Loucy (cell line): ENCODE results near the gene CAMK2D.

Source experiments
- H2AFZ ChIP-seq: fragments of 200-600 bp; sonication (generic); 2 replicates; pipeline ENCODE4 v1.6.0; 2016; ENCODE audit warnings: antibody characterized with exemption, mild to moderate bottlenecking, low read length, moderate library complexity
- H3F3A ChIP-seq: fragments of 200-600 bp; 2 replicates; pipeline ENCODE4 v1.6.0; 2016; ENCODE audit warnings: antibody characterized with exemption, low read depth, mild to moderate bottlenecking
- H3K27me3 ChIP-seq: fragments of 200-600 bp; sonication (generic); 2 replicates; pipeline ENCODE4 v1.6.1; 2014; ENCODE audit warnings: low read length, mild to moderate bottlenecking; ENCODE audit not compliant: insufficient read depth, poor library complexity, severe bottlenecking
- H3K36me3 ChIP-seq: fragments of 200-600 bp; sonication (generic); 2 replicates; pipeline ENCODE4 v1.6.1; 2016; ENCODE audit warnings: low read length; ENCODE audit not compliant: insufficient read depth
- H3K4me1 ChIP-seq: fragments of 200-600 bp; sonication (generic); 2 replicates; pipeline ENCODE4 v1.5.1; 2014; ENCODE audit warnings: low read length, mild to moderate bottlenecking; ENCODE audit not compliant: insufficient read depth, poor library complexity, severe bottlenecking
- H3K4me2 ChIP-seq: fragments of 200-600 bp; sonication (generic); 2 replicates; pipeline ENCODE4 v1.6.0; 2014; ENCODE audit warnings: antibody characterized with exemption, low read length, low read depth, mild to moderate bottlenecking; ENCODE audit not compliant: poor library complexity, severe bottlenecking
- H3K4me3 ChIP-seq: fragments of 200-600 bp; sonication (generic); 2 replicates; pipeline ENCODE4 v1.5.1; 2014; ENCODE audit warnings: low read length, mild to moderate bottlenecking, mixed read lengths; ENCODE audit not compliant: poor library complexity, severe bottlenecking
- H3K79me2 ChIP-seq: fragments of 200-600 bp; sonication (generic); 2 replicates; pipeline ENCODE4 v1.6.1; 2014; ENCODE audit warnings: low read length; ENCODE audit not compliant: insufficient read depth
- H3K9ac ChIP-seq: fragments of 200-600 bp; sonication (generic); 2 replicates; pipeline ENCODE4 v1.6.0; 2014; ENCODE audit warnings: mild to moderate bottlenecking, low read depth, low read length, moderate library complexity; ENCODE audit not compliant: poor library complexity, severe bottlenecking
- H3K9me2 ChIP-seq: fragments of 200-600 bp; sonication (generic); replicated peaks from 2 replicates; pipeline ENCODE4 v1.6.1; 2016; ENCODE audit warnings: low read depth, low read length, mixed read lengths
- H3K9me3 ChIP-seq: fragments of 200-600 bp; sonication (generic); 2 replicates; pipeline ENCODE4 v1.6.1; 2014; ENCODE audit warnings: mild to moderate bottlenecking, antibody characterized with exemption, low read length, low read depth; ENCODE audit not compliant: insufficient read depth
- H4K20me1 ChIP-seq: fragments of 200-600 bp; sonication (generic); 2 replicates; pipeline ENCODE4 v1.6.0; 2014; ENCODE audit warnings: antibody characterized with exemption, low read length, mild to moderate bottlenecking; ENCODE audit not compliant: insufficient read depth, poor library complexity, severe bottlenecking
- CTCF ChIP-seq: fragments of 200-600 bp; sonication (generic); conservative IDR thresholded peaks from 2 replicates; pipeline ENCODE4 v1.5.1; 2014; ENCODE audit warnings: mild to moderate bottlenecking, antibody characterized with exemption, low read length
- EZH2phosphoT487 ChIP-seq: fragments of 200-600 bp; IDR thresholded peaks from 2 replicates; pipeline ENCODE4 v1.6.1; 2018; ENCODE audit warnings: antibody characterized with exemption, mild to moderate bottlenecking, moderate library complexity, borderline replicate concordance

CAMK2D gene

DNA sequence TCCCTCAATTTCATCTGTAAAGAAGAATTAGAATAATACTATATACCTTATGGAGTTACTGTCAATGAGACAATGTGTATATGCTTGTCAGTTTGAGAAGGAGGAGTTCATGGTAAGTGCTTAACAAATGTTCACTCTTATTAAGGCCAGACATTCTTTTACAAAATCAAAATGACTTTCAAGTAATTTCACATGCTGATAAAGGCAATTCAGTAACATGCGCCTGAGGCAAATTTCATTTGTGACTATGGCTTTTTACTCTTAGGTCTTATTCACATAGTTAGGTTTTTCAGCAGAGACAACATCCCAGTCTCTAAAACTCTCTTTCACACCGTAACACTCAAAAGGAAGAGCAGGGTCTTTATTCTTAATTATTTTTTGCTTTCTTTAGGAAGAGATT lies 174.4 kb downstream of the CAMK2D start:
- Histone ChIP-seq H3F3A (no peaks in the 10 kb centered on the region), H3K4me1 (peaks cover 12% of the 10 kb centered on the region), H3K9ac (no peak overlapping the region), H3K4me2 (no peak overlapping the region), H3K36me3 (no peaks in the 10 kb centered on the region), H3K4me3 (no peak overlapping the region), H3K9me2 (no peaks in the 10 kb centered on the region), H3K79me2 (no peaks in the 10 kb centered on the region), H3K9me3 (no peaks in the 10 kb centered on the region), H4K20me1 (no peaks in the 10 kb centered on the region), H3K27me3 (no peaks in the 10 kb centered on the region), H2AFZ (no peak overlapping the region)
- TF ChIP-seq CTCF: no peak
- no peak for TF ChIP-seq EZH2phosphoT487

DNA sequence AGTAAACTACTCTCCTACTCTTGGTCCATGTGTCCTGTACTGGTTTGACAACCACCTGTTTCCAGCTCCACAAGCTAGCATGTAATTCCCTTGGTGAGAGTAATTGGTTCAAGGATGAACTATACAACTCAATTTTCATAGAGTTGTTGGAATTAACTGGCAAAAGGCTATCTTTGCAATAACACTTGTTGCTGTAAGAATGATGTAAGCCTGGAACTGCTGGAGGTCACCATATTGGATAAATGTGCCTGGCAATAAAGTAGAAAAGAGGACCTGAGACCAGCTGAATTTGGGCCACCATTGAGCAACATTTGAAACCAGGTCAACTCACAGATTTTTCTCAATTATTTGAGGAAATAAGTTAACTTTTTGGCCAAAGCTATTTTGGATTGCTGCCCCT lies 175.5 kb downstream of the CAMK2D start:
- H3K36me3 ChIP-seq: no peaks in the 10 kb centered on the region
- no peaks in the 10 kb centered on the region for H4K20me1 ChIP-seq
- no peak overlapping the region for H2AFZ ChIP-seq
- H3K4me1 ChIP-seq: peaks cover 12% of the 10 kb centered on the region
- H3K4me3 ChIP-seq: no peak overlapping the region
- H3F3A ChIP-seq: no peaks in the 10 kb centered on the region
- no peaks in the 10 kb centered on the region for H3K9me2 ChIP-seq
- no peaks in the 10 kb centered on the region for H3K79me2 ChIP-seq
- no peaks in the 10 kb centered on the region for H3K27me3 ChIP-seq
- H3K4me2 ChIP-seq: no peak overlapping the region
- H3K9me3 ChIP-seq: no peaks in the 10 kb centered on the region
- no peak for TF ChIP-seq EZH2phosphoT487
- H3K9ac ChIP-seq: no peak overlapping the region

DNA sequence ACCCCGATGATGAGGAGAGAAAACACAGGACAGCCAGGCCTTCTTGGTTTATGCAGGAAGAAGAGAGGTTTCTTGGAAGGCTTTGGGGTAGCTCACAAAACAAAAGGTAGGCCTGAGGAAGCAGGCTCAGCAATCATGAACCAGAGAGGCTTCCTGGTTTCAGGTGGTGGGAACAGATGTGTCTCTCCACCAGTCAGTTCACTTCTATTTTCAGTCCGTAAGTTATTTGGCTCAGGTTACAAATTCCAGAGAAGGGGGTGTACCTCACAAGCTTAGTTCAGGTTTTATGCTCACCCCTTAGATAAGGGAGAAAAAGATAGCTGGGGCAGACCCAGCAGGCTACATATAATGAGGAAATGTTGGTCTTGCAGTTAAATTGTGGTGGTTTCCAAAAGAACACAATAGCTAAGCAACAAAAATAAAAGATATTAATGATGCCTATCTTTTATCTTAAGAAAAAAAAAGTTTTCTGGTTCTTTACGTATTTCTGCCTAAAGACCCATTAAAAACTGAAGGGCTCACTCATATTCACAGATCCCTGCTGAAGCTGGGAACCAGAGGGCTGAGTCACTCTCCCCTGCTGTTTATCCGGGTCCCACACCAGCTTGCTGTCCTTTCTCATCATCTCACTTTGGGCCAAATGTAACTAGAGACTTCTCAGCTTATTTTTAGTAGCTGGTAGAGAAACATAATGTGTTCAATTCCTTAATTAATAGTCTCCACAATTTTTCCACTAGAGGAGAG lies 177.0 kb downstream of the CAMK2D start:
- no peak overlapping the region for H3K4me2 ChIP-seq

More for the DNA sequence above, 177.0 kb downstream of the CAMK2D start:
- H3K79me2 ChIP-seq: no peaks in the 10 kb centered on the region
- no peak overlapping the region for H3K9ac ChIP-seq
- no peaks in the 10 kb centered on the region for H3F3A ChIP-seq
- H3K4me1 ChIP-seq: peaks cover 21% of the 10 kb centered on the region
- H4K20me1 ChIP-seq: no peaks in the 10 kb centered on the region
- no peaks in the 10 kb centered on the region for H3K9me2 ChIP-seq
- no peaks in the 10 kb centered on the region for H3K27me3 ChIP-seq
- no peak overlapping the region for H2AFZ ChIP-seq
- H3K4me3 ChIP-seq: no peak overlapping the region
- no peaks in the 10 kb centered on the region for H3K36me3 ChIP-seq
- H3K9me3 ChIP-seq: no peaks in the 10 kb centered on the region
- TF ChIP-seq EZH2phosphoT487 (no peak), CTCF (no peak)
